Stimulated activated CD8-positive, alpha-beta memory T cell treated with anti-CD3 and anti-CD28 coated beads, Interleukin-15, amount 100 ng/mL, for 48 hours (primary cell): ENCODE results near the gene CERKL.

Experiments
- DNase-seq, 2 donors: peaks; one replicate each; pipeline ENCODE4 v3.0.0-alpha.2; 2020; ENCODE audit warnings: low read depth in 2 of 2

CERKL gene

DNA sequence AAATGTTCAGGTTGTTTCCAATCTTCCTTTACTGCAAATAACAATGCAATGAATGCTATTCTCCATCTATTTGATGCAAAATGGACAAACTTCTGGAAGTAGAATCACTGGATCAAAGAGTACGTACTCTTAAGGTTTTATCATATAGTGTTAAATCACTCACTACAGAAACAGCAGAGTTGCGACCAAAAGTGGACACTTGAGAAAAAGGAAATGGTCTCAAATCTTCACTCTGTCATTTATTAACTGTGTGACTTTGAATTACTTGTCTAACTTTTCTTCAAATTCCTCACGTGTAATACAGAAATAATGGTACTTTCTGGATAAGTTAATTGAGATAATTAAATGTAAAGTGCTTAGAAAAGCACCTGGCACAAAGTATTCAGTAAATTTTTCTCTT is 78.1 kb downstream of the CERKL start:
- no peak for DNase-seq

DNA sequence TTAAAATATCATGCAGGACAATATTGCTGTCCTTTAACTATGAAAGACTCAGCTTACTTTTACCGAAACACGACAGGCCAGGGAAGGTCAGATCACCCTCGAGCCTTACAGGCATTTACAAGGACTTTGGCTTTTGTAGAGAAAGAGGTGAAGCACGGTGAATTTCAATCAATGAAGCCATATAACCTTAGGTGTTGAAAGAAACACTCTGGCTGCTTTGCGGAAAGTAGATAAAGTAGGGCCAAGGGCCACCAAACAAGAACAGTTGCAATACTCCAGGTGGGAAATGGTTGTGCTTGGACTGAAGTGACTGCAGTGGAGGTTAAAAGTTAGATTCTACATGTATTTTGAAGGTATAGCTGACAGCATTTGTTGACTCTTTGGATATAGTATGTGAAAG is 80.5 kb downstream of the CERKL start:
- DNase-seq: no peak

DNA sequence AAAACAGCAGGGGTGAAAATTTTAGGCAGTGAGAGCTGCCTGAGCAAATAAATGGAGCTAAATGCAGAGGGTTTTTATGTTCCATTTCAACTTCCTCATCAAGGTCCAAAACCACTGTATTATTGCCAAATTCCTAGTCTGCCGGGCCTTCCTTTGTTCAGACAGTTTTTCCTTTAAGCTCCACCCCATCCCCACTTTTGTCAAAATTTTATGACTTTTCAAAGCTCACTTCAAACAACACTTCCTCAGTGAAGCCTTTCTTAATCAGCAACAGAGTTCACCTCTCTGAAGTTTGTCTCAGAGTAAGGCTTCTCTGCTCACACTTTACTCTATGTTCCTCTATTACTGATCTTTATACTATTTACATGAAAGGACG is 81.3 kb downstream of the CERKL start:
- no peak for DNase-seq

DNA sequence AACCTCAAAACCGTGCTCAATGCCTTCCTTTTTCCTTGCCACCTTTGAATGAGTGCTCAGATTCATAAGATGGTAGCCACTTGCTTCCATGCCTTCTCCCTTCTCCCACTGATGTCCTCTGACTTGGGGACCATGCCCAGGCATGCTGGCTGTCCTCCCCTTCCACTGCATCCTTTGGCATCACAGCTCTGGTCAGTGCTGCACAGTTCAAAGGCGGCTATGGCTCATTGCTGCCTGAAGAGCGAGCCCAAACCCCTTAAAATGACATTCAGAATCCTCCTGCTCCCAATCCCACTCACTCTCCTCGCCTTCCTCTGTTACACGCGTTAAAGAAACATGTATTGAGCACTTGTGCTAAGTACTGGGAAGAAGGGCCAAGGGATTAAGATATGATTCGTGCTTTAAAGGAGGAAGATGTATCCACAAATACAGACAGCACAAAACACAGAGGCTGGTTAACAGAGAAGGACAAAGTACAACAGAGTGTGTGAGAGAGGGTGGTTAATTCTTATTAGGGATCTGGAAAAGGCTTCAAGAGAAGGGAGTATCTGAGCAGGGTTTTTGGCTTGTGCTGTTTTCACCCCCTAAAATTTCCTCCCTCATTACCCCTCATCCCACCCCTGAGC is 81.8 kb downstream of the CERKL start:
- no peak for DNase-seq

DNA sequence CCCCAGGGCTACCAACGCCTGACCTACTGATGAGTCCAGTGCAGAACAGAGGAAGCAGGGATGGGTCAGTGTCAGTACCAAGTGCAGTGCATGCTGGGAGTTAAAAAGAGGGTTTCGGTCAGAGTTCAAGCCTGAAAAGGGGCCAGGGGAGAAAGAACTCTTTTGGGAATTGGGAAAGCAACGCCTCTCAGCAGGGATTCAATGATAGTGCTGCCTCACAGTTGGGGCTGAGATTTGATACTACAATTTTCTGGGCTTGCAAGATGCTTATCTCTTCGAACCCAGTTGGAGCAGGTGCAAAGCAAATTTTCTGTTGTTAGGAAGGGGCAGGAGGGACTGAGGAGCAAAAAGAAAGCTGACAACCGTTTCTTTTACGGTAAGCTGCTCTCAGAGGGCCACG is 82.6 kb downstream of the CERKL start:
- DNase-seq: no peak

DNA sequence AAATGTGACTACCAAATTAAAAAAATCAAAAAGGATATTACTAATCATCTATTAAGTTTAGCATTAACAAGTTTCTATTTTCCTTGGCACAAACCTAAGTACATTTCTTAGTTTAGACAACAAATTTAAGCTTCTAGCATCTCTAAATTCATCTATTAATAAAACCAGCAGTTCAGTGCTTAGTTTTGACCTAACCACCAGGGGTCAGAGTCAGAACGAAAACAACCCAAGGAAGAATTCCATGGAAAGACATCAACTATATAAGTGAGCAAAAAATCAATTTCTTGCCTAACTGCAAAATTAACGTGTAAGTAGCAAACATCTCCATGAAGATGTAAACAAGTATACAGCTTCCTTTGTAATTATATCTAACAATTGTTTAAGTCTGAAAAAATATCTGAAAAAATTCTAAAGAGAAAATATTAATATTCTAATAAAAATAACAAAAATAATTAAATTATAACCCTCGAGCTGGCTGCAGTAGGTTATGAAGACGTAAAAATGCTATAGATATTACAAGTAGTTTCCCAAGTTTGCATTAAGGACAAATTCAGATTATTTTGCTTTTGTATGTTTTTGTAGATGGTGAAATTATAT is 83.7 kb downstream of the CERKL start:
- no peak for DNase-seq

DNA sequence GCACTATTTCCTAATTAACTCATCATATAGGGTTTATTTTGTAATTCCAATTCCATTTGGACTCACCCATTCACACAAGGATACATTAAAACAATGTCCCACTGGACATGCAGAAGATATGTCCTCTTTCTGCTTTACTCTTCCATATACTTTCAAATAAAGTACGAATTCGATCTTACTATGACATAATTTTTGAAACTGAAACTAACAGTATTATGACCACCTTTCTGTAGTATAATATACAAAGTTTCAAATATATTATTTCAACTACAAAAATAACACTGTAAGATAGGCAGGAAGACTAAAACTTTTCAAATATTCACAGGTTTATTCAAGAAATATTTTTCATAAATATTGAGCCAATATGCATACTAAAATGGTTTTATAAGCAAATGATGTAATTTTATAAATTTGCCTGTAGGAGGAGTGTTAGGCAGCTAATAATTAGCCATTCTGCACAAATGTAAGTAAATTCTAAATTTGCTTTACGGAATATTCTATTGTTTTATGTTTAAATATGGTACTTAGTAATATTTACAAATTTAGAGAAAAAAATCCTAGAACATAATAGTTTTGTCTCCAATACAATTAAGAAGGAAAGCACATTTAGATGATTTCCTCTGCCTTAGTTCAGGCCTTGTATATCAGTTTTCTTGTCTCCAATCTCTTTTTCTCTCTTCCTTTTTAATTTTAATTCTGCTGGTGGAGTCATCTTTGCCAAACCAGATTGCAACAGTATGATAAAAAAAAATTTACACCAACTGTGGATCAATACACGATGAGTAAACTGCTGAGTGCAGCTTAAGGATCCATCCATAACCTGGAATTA is 85.9 kb downstream of the CERKL start:
- DNase-seq: no peak

DNA sequence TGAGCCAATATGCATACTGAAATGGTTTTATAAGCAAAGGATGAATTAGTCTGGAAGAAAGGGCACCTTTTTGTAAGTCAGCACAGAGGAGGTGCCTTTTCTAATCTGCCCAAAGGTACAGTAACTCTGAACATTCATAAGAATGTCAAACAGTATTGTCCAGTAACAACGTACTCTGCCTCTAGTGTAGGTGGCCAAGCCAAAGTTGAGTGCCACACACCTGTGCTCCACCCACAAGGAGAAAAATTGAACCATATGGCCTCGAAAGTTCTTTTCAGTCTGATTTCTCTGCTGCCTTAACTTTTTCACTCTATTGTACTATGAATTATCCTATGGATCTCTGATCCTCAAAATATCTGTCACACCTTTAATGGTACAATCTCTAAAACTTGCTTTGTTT is 86.8 kb downstream of the CERKL start:
- no peak for DNase-seq

DNA sequence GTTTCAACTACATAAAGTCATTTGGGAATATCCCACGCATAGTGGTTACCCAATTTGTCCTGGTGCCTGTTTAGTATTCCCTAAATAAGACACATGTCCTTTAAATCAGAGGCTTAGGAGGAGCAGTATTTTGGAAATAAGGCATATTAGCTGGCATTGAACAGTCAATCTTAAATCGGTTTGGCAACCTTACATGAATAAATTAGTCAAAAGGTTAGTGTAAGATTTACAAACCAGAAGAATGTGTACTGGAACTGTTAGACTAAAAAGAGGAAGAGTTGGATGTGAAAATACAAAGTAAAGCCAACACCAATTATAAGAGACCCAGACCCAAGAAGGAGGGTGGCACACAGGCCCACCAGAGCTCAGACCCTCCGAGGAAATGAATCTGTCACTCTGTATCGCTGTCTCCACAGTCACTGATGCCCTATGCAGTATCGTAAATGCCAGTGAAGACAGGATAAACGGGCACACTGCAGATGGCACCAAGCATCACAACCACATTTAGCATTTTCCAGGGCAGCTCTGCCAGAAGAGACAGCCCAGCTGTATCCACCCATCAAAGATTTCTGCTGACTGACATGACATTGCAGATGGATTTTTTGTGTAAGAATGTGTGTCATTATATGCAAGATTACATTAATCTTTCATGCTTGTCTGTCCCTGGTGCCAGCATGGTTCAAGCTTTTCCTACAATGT is 90.4 kb downstream of the CERKL start:
- no peak for DNase-seq

DNA sequence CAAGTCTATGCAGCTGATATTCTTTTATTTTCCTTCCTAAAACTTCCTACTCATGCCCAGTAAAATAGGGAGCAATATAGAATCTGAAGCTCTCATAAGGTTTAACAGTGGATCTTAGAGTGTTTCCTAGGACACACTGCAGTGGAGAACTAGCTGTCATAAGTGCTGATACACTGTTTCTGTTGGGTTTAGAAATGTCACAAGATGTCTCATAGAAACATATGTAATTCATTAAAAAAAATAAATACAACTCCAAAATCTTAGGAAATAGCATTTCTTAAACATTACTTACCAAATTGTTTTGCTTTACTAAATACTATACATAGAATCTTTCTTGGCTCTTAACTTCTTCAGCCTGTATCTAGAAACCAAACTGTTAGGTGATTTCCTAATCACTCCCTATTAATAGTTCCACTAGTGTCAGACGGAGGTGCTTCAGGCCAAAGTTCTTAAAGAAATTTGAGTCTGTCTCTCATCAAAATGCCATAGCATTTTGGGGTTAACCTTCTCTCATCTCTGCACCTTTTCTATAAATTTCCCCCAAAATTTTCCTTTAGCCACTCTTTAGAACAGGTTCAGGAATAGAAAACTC is 93.7 kb downstream of the CERKL start:
- DNase-seq: no peak

DNA sequence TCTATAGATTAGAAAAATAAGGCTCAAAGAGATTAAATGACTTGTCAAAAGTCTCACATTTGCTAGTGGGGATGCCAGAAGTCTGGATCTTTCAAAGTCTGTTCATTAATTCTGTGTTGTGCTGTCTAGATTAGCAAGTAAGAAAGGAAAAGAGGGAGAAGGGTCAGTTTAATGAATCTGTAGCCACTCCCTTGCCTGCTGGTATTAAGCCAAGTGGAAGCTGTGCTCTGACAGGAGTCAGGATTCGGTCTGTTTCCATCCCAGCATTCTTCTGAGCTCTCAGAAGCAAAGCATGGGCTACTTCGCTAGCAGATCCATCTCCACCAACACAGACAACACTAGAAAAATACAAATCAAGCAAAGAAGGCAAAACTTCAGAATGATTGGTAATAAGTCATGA is 98.5 kb downstream of the CERKL start:
- no peak for DNase-seq

DNA sequence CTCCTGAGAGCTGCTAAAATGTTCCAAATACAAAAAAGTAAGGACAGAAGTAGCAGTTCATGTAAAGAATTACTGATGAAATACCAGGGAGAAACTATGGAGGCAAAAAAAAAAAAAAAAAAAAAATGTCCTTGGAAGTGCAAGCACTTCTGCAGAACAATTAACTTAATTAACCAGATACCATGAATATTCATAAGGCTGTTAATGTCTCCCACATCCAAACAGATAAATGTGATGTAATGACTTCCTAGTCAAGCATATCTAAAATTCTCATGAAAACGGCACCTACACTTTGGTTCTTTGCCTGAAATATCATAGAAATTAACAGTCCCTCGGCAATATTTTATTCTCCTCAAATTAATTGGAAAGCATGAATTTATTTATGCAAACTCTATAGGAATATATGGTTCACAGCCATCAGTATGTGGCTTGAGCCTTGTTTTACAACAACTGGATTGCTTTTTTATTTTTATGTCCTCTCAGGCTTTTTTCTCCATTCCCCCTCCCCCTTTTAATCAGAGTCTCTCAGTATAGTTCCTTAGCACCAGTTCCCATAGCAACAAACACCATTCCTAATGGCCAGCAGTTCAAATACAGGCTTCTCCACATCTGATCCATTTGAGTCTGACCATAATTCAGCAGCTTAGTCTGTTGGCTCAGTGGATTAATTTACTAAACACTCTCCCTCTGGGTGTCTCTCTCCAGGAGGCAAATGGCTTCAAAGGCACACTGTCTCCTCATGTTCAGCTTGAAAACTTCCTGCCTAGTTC is 102.7 kb downstream of the CERKL start:
- no peak for DNase-seq

DNA sequence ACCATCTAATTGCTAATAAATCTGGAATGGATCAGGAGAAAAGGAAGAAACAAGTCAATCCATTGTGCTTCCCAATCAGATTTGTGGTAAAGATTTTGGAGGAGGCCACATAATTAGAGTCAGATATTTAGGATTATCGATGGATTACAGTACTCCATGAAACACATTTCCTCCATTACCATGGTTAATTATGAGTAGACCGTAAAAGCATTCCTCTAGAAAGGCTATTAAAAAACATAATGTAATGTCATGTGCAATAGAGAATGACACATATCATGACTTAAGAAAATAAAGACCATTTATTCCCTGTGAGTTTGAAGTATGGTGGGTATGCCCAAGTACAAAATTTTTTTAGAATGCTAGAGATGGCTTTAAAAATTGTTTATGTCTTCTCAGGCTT is 103.7 kb downstream of the CERKL start:
- no peak for DNase-seq

DNA sequence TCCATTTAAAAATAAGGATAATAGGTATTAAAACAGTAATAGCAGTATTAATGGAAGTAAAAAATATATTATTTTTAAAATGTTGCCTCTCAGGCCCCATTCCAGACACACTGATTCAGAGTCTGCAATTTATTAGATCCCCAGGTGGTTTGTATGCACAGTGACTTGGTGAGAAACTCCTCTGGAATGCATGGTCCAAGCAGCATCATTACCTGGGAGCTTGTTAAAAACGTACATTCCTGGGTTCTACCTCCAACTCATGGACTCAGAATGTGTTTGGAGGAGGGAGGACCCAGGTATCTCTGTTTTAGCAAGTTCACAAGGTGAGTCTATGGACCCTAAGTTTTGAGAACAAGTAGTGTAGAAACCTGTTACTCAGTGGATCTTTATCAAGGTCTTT is 104.1 kb downstream of the CERKL start:
- DNase-seq: no peak

DNA sequence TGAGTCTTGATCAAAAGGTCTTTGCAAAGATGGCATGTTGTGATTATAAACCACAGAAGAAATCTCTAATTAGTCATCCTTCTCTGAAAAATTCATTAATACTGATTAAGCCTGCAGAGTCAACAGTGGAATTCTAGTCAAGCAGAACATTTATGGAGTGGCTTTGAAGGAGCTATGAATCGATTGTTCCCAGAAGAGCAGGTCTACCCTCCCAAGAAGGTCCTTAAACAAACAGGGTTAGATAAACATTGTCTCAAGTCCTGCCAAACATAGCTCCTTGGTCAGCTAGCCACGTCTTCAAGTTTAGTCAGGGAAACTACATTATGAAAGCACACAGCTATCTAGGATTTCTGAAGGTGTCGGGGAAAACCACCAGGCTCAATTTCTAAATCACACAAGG is 110.8 kb downstream of the CERKL start:
- DNase-seq: no peak

DNA sequence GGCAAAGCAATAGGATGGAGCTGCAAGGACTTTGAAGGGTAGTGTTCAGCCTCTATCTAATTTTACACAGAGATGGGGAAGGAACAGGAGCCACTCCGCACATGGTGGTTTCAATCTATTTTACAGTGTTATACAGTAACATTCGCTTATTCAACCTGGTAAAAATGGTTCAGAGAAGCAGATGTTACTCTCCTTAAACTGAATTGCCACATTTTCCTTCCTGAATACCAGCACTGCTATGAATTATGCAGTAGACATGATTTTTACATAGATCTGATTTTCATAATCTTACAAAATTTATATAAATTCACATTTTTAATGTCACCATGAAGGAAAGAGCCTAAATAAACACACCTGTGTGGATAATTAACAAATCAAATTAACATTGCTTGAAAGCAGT is 114.7 kb downstream of the CERKL start:
- DNase-seq: no peak

DNA sequence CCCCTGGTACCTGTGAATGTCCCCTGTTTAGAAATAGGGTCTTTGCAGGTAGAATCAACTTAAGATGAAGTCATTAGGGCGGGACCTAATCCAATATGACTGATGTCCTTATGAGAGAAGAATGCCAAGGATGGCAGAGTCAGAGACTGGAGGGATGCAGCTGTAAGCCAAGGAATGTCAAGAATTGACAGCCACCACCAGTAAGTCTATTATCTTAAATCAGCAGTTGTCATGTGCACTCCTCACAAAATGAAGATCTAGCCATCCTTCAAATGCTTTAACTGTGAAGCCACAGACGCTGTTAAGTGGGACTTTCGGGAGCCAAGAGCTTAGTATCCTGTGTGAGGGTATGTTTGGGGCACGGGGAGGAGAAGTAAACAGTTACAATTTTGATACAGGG is 116.5 kb downstream of the CERKL start:
- DNase-seq: no peak

DNA sequence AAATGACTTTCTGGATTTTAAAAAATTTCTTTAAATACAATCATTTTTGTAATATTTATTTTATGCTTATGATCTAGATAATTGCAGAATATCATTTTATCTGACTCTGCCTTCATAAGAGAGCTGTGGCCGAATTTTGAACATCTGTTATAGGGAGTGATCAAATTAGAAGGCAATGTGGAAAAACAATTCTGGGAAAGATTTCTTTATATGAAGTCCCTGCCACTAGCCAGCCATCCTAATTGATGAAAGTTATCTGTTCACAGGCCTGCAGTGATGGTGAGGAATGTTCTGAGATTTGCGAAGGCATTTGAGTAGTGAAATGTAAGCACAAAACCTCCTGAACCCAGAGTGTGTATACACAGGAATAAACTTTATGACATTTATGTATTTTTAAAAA is 120.2 kb downstream of the CERKL start:
- no peak for DNase-seq

DNA sequence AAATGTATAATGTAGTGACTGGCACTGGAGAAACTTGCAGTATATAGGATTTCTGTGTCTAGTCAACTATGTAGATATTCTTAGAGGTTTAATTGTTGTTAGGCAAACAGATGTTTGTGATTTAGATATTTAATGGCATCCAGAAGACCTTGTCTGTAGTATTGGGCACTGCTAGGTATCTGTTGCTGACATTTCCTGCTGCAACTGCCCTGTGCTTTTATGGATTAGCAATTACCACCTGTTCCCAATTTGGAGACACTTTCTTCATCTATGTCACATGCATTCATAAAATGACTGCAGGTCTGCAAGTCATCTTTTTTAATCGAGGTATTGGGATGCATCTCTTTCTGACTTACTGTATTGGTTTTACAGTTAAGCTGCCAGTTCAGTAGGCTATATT is 128.5 kb downstream of the CERKL start:
- no peak for DNase-seq

DNA sequence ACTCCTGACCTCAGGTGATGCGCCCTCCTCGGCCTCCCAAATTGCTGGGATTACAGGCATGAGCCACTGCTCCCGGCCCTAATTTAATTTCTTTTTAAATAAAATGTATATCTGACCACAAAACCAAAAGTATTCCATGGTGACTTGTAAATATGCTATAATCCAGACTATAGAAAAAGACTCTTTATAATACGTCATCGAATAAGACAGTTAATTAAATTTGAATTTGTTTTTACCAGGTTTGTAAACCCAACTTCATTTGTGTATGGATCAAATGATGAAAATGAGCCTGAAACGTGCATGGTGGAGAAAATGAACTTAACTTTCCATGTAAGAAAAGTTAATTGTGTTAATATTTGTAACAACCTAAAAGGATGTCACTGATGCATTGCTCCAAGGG is 129.8 kb downstream of the CERKL start:
- DNase-seq: no peak

DNA sequence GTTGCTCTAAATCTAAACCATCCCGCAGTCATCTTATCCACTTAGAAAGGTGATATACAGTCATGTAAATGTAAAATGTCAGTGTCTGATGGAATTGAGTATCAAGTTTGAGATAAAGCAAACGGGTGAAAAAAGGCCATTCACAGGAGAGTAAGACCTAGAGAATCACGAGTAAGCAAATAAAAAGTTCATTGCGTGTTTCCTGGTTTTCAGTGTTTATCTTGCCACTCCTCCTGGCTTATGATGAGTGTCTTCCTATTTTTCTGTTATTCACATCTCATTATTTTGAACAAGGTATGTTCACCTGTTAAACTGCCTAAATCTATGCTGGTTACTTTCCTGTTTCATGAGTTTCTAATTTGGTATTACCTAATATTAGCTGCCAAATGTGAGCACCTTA is 130.9 kb downstream of the CERKL start:
- no peak for DNase-seq

DNA sequence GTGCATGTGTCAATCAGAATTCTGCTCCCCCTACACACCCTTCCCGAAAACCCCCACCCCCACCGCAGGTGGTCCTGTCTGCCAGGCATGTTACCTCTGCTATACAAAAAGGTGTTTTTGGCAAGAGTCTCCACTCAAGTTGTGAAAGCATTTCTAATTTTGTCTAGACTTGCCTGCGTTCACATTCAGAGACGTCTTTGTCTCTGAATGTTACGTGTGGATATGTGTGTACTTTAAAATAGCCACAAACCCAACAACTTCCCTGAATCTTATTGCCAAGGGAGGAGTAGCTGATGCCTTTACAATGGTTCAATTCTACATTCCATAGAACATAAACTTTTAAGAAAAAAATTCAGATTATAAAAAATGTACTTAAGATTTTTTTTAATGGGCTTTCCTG is 133.1 kb downstream of the CERKL start:
- no peak for DNase-seq
